Natural killer cell (primary cell): ENCODE measurements around the gene MAEA. TPM values are rescaled to one million over a fixed set of nuclear protein-coding genes. Genes with fewer than 3 reads are reported as not detected.

Source experiments
- ATAC-seq, 3 donors: fragments of 150-1000 bp in 2 of 3; fragments of 200-7000 bp in 1 of 3; cut with Tn5 transposase; 1 replicate in 1 of 3; 2 replicates in 2 of 3; pipeline ENCODE4 v1.10.0; 2021; ENCODE audit warnings: mild to moderate bottlenecking in 2 of 3, moderate library complexity in 2 of 3
- DNase-seq, 2 donors: peaks; one replicate each; pipeline versions ENCODE4 v3.0.0 to v3.0.0-alpha.2; 2013 to 2021; ENCODE audit warnings: mixed read lengths in 1 of 2
- H3K27ac ChIP-seq: one replicate; pipeline ENCODE4 v1.5.1; 2013; ENCODE audit warnings: mild to moderate bottlenecking, low read length
- H3K27me3 ChIP-seq: one replicate; pipeline ENCODE4 v1.6.1; 2013; ENCODE audit warnings: low read length; ENCODE audit not compliant: control insufficient read depth, insufficient read depth
- H3K36me3 ChIP-seq: one replicate; pipeline ENCODE4 v1.6.1; 2013; ENCODE audit warnings: low read length; ENCODE audit not compliant: control insufficient read depth, insufficient read depth
- H3K4me1 ChIP-seq: one replicate; pipeline ENCODE4 v1.6.1; 2013; ENCODE audit warnings: low read length; ENCODE audit not compliant: control insufficient read depth, insufficient read depth
- H3K4me3 ChIP-seq: one replicate; pipeline ENCODE4 v1.5.1; 2013; ENCODE audit warnings: low read length
- H3K9me3 ChIP-seq: one replicate; pipeline ENCODE4 v1.6.1; 2013; ENCODE audit warnings: low read length; ENCODE audit not compliant: control insufficient read depth, insufficient read depth
- H3K27ac Mint-ChIP-seq, 2 donors: one replicate each; pipeline ENCODE4 v1.8.0; 2022; ENCODE audit warnings: mild to moderate bottlenecking in 2 of 2, mixed read lengths in 2 of 2, moderate library complexity in 1 of 2
- H3K27me3 Mint-ChIP-seq, 2 donors: one replicate each; pipeline ENCODE4 v1.8.0; 2022; ENCODE audit warnings: low read depth in 2 of 2, mixed read lengths in 2 of 2
- H3K36me3 Mint-ChIP-seq: one replicate; pipeline ENCODE4 v1.8.0; 2022; ENCODE audit warnings: mixed read lengths
- H3K4me1 Mint-ChIP-seq, 2 donors: one replicate each; pipeline ENCODE4 v1.8.0; 2022; ENCODE audit warnings: mixed read lengths in 2 of 2
- H3K4me3 Mint-ChIP-seq: one replicate; pipeline ENCODE4 v1.8.0; 2022; ENCODE audit warnings: mild to moderate bottlenecking, moderate library complexity, mixed read lengths
- H3K9me3 Mint-ChIP-seq, 2 donors: one replicate each; pipeline ENCODE4 v1.8.0; 2022; ENCODE audit warnings: mixed read lengths in 2 of 2
- CTCF ChIP-seq: fragments of 200-600 bp; IDR thresholded peaks from one replicate; pipeline ENCODE4 v1.8.0; 2022; ENCODE audit warnings: antibody characterized with exemption
- WGBS: methylation state at CpG from one replicate; pipeline ENCODE4 v1.1.7; 2013; ENCODE audit warnings: missing lambda C conversion rate; ENCODE audit not compliant: insufficient coverage; 5-methylcytosine and 5-hydroxymethylcytosine counted together
- intact Hi-C: fragments of 100-400 bp; cut with micrococcal nuclease; formaldehyde crosslinking; loops from one replicate; pipeline ENCODE4 v1.14.2; 2022
- total RNA-seq, 4 donors: library from RNA; stranded (reverse); fragments of 120-200 nt in 1 of 4; gene quantifications; one replicate each; pipeline versions ENCODE4 v1.2.3 to v1.2.4, GENCODE V29; 2013 to 2022

MAEA gene
- total RNA-seq, 3 donors from 2014 or later (not counting 1 experiment from before 2014, with no cell fraction given): 63.5 to 89.2 (median 64.0) TPM

GRCh38 chr4:1373892-1374705, 84.4 kb downstream of the MAEA start:
- no peaks in the 10 kb centered on the region for H3K4me1 ChIP-seq
- H3K27me3 Mint-ChIP-seq: no peaks in the 10 kb centered on the region
- no peak overlapping the region for H3K4me3 Mint-ChIP-seq
- no peak overlapping the region for H3K27ac ChIP-seq
- ATAC-seq: no peak
- no peaks in the 10 kb centered on the region for H3K36me3 Mint-ChIP-seq
- DNase-seq: no peak
- intact Hi-C loops: no loop called here
- H3K27ac Mint-ChIP-seq: no peak overlapping the region
- TF ChIP-seq CTCF: no peak
- no peaks in the 10 kb centered on the region for H3K27me3 ChIP-seq
- WGBS: 96% methylated on average over 42 of the region's 42 CpGs
- H3K9me3 ChIP-seq: no peaks in the 10 kb centered on the region
- no peaks in the 10 kb centered on the region for H3K9me3 Mint-ChIP-seq
- H3K4me1 Mint-ChIP-seq: peaks cover 4% of the 10 kb centered on the region in 2 donors
- H3K4me3 ChIP-seq: no peak overlapping the region
- H3K36me3 ChIP-seq: peaks cover 16% of the 10 kb centered on the region

- peaks cover 4% of the 10 kb centered on the region in 2 donors for H3K4me1 Mint-ChIP-seq
- H3K36me3 Mint-ChIP-seq: no peaks in the 10 kb centered on the region
- Histone ChIP-seq H3K36me3 (peaks cover 16% of the 10 kb centered on the region), H3K4me1 (no peaks in the 10 kb centered on the region), H3K9me3 (no peaks in the 10 kb centered on the region), H3K4me3 (no peak overlapping the region), H3K27me3 (no peaks in the 10 kb centered on the region), H3K27ac (no peak overlapping the region)
- intact Hi-C loops: no loop called here
- H3K4me3 Mint-ChIP-seq: no peak overlapping the region
- no peaks in the 10 kb centered on the region for H3K9me3 Mint-ChIP-seq
- TF ChIP-seq CTCF: no peak
- WGBS: 92% methylated on average over 14 of the region's 14 CpGs
- H3K27me3 Mint-ChIP-seq: no peaks in the 10 kb centered on the region
- no peak overlapping the region for H3K27ac Mint-ChIP-seq
- DNase-seq (no peak), ATAC-seq (no peak)
These were observed 85.0 kb downstream of the MAEA start for GRCh38 chr4:1374706-1375045.

- Histone ChIP-seq H3K4me3 (no peak overlapping the region), H3K27ac (no peak overlapping the region), H3K27me3 (no peaks in the 10 kb centered on the region), H3K36me3 (peaks cover 16% of the 10 kb centered on the region), H3K9me3 (no peaks in the 10 kb centered on the region), H3K4me1 (no peaks in the 10 kb centered on the region)
- no peak for ATAC-seq
- no peak for TF ChIP-seq CTCF
- DNase-seq: no peak
- intact Hi-C loops: no loop called here
- Mint-ChIP-seq H3K4me1 (peaks cover 4% of the 10 kb centered on the region in 2 donors), H3K36me3 (no peaks in the 10 kb centered on the region), H3K27ac (no peak overlapping the region), H3K27me3 (no peaks in the 10 kb centered on the region), H3K9me3 (no peaks in the 10 kb centered on the region), H3K4me3 (no peak overlapping the region)
- WGBS: 96% methylated on average over 36 of the region's 36 CpGs
These were observed 85.5 kb downstream of the MAEA start for GRCh38 chr4:1375051-1375721.
